NCI-H460 (cell line): ENCODE data around the gene PYROXD2. TPM values are rescaled to one million over a fixed set of nuclear protein-coding genes. Genes with fewer than 3 reads are reported as not detected.
"Not testable (repeated sequence)": the region's sequence is repeated elsewhere in the genome, so short reads cannot be mapped to it uniquely, and the experiment has no call there.

Experiments used
- DNase-seq: peaks from one replicate; pipeline ENCODE4 v3.0.0-alpha.2; 2016; ENCODE audit warnings: low read depth; ENCODE audit errors: extremely low read depth
- total RNA-seq: library from RNA; depleted of rRNA; stranded (reverse); fragments of >200 nt; shearing (Covaris generic); gene quantifications from 2 replicates; pipeline ENCODE4 v1.2.3, GENCODE V29; 2014

Gene PYROXD2
- total RNA-seq, 1 experiment from 2014 or later = 5.0 TPM

DNA sequence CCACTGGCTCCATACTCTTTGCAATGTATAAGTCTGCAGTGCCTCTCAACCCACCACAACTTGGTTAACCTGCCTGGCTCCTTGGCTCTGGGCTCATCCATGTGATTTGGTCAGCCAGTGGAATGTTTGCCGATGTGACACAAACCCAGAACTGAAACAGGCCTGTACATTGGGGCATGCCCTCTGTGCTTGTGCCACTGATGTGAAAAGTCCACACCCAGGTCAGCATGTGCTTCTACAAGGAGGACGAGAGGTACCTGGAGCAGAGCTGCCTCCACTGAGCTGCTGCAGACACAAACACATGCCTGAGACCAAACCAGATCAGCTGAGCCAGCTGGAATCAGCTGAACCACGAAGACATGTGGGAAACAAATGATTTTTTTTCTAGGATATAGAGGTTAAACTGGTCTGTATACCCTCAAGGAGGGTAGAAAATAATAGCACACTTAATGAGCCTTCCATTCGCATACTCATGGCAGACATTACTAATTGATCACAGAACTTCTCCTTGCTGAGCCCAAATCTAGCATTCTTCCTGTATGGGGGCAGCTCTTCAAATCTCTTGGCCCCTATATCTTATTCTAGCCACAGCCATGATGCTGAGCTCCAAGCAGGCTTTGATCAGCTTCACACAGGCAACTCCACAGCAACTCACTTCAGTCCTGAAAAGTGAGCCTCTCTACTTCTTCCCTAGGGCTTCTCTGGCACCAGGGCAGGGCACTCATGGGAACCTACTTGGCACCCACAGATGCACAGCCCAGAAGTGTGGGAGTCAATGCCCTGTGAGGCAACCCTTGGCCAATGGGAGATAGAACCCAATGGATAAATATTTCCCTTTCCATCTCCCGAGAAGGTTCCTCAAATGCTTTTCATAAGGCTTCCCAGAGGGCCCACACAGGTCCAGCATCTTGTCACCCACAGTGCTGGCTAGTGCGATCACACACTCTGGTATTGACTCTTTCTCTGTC, 18.6 kb downstream of the PYROXD2 start:
- DNase-seq = no peak

- DNase-seq = no peak
These were observed 20.0 kb downstream of the PYROXD2 start for GRCh38 chr10:98394851-98395440.

GRCh38 chr10:98391578-98391991, 23.4 kb downstream of the PYROXD2 start:
- no peak for DNase-seq

DNA sequence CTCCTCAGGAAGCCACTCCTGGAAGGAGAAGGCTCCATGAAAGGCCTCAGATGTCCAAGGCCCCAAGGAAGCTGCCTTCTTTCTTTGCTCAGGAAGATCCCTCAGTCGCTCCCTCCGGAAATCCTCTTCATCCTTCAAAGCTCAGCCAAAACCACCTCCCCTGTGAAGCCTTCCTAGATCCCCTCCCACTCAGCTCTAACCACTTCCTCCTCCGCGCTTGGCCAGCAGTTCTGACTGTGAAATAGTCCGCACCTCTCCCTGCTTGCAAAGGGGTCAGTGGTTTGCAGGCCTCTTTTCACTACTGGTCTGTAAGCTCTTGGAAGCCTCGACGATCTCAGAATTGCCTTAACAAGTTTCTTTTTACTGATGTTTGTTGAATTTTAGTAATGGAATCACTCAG, 23.9 kb downstream of the PYROXD2 start:
- no peak for DNase-seq

- no peak for DNase-seq
These were observed 24.6 kb downstream of the PYROXD2 start for GRCh38 chr10:98390406-98390805.

- no peak for DNase-seq
These were observed 25.6 kb downstream of the PYROXD2 start for GRCh38 chr10:98389398-98389797.

GRCh38 chr10:98388101-98388655, 26.8 kb downstream of the PYROXD2 start:
- no peak for DNase-seq

GRCh38 chr10:98384531-98385133, 30.4 kb downstream of the PYROXD2 start:
- no peak for DNase-seq

GRCh38 chr10:98383869-98384268, 31.1 kb downstream of the PYROXD2 start:
- no peak for DNase-seq

DNA sequence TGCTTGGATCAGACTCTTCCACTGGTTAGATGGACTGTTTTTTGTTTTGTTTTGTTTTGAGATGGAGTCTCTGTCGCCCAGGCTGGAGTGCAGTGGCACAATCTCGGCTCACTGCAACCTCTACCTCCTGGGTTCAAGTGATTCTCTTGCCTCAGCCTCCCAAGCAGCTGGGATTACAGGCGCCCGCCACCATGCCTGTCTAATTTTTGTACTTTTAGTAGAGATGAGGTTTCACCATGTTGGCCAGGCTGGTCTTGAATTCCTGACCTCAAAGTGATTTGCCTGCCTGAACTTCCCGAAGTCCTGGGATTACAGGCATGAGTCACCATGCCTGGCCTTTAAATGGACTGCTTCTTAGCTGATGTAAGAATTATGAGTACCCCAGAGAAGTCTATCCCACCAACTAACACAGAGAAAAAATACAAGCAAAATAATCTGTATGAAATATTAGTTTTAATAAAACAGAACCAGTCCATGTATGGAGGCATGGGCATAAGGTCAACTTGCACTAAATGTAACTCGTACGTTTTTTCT, 31.8 kb downstream of the PYROXD2 start:
- not testable (repeated sequence) for DNase-seq

- no peak for DNase-seq
These were observed 32.3 kb downstream of the PYROXD2 start for GRCh38 chr10:98382691-98383101.

DNA sequence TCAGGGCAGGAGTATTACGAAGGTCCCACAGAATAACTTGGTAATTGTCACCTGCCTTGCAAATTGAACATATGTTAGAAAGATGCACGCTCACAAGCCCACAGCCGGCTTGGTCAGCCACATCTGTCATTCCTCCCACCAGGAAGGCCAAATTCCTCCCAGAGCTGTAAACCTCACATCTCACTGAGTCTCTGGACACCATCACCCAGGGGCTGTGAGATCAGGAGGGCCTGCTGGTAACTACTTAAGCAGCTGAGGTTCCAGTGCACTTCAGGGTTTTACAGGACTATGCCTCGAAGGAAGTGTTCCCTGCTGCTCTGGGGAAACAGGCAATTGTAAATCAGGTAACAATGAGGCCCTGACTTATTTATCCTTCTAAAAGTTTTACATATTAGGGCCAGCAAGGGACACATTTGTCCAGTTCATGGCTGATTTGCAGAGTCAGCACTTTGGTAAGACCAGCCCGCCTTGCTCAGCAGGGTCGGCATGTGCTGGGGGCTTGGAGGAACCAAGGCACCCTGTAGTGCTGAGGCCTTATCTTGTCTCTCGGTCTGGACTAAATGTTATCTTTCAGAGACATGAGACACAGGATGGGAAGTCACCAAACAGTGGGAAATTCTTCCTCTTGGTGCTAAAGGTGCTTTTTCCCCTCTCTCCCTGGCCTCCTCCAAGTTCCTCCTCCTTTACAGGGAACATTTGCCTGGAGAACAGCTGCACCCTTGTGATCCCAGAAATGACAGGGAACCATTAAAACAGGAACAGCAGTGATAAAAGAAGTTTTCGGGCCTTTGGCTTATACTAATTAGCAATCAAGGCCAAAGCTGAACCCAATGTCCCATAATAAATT, 34.3 kb downstream of the PYROXD2 start:
- DNase-seq = no peak

- no peak for DNase-seq
These were observed 36.3 kb downstream of the PYROXD2 start for GRCh38 chr10:98378722-98379121.

- no peak for DNase-seq
These were observed 37.4 kb downstream of the PYROXD2 start for GRCh38 chr10:98377536-98377935.

DNA sequence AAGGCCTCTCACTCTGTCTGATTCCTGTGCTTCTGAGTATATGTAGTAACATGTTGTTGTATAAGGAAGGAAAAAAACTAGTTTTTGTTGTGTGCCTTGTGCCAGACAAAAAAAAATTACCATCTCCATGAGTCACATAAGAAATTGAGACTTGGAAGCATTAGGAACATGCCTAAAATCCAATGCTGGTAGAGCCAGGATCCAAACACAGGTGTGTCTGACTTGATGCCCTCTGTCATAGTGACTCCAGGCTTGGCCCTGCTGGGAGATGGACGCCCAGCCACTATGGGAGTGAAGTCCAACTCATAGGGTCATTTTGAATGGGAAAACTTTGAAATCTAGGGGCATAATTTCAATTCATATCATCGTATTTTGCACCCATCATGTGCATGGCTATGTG, 38.0 kb downstream of the PYROXD2 start:
- DNase-seq = no peak

- no peak for DNase-seq
These were observed 38.5 kb downstream of the PYROXD2 start for GRCh38 chr10:98376485-98376884.

DNA sequence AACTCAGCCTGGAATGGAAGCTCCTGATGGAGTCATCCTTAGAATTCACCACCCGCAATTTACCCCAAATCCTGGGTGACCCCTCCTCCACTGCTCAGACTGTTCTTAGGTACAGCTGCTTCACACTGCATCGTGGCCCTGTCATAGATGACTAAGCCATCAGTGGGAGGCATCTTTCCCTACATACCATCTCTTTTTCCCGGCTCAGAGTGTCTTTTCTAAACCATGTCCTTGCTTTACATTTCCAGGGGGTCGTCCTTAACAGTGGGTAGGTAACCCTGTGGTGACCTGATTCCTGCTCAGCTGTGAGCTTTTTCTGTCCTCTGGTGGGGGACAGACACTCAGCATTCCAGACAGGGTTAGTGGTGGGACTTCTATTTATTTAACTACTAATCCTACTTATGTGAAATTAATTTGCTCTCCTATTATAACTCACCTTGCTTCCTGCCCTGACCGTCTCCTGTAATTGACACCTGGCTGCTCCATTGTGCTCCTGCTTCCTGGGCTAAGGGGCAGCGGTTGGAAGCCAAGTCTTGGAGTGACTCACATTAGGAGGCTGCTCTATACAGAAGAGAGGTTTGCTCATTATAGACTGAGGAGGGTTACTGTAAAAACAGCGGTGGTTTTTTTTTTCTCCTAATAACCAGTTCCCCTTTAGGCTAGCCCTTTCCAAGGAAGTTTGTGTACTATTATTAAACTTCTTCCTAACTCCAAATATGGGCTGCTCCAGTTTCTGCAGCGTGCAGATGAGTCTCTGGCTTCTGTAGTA, 40.6 kb downstream of the PYROXD2 start:
- no peak for DNase-seq

DNA sequence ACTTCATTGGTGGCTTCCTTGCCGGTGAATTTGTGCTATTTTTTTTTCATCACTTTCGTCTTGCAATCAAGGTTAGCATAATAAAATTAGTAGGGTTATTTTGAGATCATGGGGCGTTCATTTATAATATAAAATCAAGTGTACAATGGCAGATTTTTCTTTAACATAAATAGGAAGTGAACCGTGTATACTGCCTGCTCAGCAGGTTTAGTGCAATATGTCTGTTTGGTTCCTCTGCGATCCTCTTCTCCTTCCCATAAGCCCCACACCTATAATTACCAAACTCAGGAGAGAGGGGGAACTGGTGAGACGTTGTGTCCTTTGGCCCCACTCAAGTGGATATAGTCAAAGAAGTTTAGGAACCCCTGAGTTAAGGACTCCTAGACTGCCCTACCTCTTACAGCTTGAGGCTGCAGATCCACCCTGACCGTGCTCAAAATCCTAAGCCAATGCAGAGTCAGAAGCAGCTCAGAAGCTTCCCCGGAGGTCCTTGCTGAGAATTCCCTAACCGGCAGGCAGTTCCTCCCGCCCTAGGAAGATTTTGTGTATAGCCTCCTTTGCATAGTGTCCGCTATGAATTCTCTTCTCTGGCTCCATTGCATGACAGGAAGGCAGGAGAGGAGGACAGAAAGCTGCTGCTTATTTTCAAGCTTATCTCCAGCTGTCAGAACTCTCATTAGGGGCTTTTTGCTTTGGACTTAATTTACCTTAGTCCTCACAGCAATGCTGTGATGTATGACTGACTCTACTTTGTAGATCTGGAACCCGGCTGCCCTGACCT, 41.5 kb downstream of the PYROXD2 start:
- DNase-seq = no peak
